GM21528 (cell line): ENCODE measurements around the gene TIMP2.
"Not testable (repeated sequence)": the region's sequence is repeated elsewhere in the genome, so short reads cannot be mapped to it uniquely, and the experiment has no call there.

ENCODE experiments used
- ATAC-seq: cut with Tn5 transposase; IDR thresholded peaks from one replicate; pipeline ENCODE4 v1.9.1; 2021; ENCODE audit warnings: mild to moderate bottlenecking, moderate library complexity; ENCODE audit not compliant: unreplicated experiment, low FRiP score

Gene TIMP2

GRCh38 chr17:78910497-78911284 is 14.5 kb downstream of the TIMP2 start:
- no peak for ATAC-seq

DNA sequence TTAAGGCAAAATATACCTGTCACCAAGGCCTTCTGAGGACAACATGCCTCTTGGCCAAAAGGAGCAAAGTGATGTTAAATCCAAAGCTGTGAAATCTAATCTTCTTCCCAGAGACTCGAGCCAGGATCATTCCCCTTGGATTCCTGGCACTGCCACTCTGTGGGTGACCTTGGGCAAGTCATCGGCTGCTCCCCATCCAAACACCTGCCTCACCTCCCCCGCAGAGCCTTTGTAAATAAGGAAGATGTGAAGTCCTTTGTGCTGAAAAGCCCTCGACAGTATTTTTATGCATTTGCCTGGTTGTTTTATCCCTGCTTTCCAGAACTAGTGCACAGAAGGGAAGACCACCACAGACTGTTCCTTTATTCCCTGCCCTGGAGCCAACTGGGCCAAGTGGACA is 16.8 kb downstream of the TIMP2 start:
- ATAC-seq = no peak

GRCh38 chr17:78905541-78905940 is 19.6 kb downstream of the TIMP2 start:
- no peak for ATAC-seq

DNA sequence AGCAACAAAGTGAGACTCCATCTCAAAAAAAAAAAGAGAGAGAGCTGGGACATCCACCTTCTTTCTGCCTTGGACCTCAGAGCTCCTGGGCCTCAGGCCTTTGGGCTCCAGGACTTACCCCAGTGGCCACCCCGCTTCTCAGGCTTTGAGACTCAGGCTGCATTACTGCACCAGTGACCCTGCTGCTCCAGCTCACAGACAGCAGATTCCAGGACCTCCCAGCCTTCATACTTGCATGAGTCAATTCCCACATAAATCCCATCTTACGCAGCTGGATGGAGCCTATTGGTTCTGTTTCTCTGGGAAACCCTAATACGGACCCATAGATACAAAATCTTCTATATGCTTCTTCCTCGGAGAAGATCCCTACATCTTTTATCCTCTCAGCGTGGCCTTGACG is 20.1 kb downstream of the TIMP2 start:
- no peak for ATAC-seq

DNA sequence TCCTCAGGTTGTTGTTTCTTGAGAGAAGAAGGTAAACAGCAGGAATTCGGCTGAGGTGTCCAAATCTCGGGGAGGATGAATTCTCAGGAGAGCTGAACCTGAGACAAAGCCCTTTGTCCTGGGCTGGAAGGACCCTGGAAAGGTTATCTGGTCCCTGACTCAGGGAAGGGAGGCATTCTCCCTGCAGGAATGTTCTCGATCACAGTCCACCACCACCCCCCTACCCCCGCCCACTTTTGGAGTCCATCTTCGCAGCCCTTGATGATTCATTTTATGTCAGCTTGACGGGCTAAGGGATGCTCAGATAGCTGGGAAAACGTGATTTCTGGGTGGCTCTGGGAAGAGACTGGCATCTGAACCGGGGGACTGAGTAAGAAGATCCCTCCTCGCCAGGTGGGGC is 20.8 kb downstream of the TIMP2 start:
- ATAC-seq = no peak

DNA sequence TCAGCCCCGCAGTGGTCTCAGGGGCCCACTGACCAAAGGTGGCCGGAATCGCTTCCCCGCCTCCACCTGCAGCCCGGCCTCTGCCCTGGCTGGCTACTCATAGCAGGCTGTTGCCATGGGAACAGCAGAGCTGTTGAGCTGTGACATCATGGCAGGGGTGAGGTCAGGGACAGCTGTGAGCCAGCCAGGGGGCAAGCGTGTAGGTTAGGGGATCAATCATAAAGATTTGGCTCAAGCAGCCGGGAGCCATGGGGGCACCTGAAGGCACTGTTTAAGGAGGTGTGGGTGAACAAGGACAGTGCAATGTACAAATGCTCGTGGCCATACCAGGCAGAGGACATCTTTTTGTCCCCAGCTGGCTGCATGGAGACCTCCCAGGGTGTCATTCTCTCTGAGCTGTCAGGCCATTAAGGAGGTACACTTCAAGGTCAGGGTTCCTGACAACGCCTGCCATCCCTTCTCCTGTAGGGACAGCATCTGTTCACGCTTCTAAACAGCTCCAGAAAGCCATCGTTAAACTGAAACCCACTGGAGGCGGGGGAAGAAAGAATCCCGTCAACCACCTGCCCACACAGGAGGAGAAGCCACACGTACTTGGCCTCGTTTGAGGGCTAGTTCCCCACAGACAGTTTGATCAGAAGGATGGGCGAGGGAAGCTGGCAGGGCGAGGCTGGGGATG is 21.9 kb downstream of the TIMP2 start, which contains the start of gene CEP295NL:
Gene CEP295NL, minus strand, starts transcription at position 101 of the 679 bp plus-strand sequence. CDS start 1,373 bp downstream, outside the sequence.
- ATAC-seq = no peak

GRCh38 chr17:78902231-78902630 is 23.0 kb downstream of the TIMP2 start:
- ATAC-seq = not testable (repeated sequence)

- no peak for ATAC-seq
These were observed 23.4 kb downstream of the TIMP2 start for GRCh38 chr17:78901806-78902205.

DNA sequence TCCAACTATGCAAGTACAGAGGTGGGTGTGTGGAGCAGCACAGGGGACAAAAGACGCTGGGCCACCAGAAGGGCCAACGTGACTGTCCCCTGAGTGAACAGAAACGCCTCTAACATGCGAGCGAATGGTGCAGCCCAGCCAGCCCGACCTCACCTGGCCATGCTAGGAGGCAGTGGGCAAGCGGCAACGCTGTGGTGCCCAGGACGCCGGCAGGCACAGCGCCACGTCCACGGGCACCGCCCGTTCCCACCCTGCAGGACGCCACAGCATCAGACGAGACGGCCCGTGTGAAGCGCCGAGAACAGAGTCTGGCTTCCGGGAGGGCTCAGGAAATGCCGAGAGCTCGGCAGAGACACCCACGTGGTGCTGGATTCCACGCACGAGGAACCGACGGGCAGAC is 24.4 kb downstream of the TIMP2 start:
- ATAC-seq = no peak

DNA sequence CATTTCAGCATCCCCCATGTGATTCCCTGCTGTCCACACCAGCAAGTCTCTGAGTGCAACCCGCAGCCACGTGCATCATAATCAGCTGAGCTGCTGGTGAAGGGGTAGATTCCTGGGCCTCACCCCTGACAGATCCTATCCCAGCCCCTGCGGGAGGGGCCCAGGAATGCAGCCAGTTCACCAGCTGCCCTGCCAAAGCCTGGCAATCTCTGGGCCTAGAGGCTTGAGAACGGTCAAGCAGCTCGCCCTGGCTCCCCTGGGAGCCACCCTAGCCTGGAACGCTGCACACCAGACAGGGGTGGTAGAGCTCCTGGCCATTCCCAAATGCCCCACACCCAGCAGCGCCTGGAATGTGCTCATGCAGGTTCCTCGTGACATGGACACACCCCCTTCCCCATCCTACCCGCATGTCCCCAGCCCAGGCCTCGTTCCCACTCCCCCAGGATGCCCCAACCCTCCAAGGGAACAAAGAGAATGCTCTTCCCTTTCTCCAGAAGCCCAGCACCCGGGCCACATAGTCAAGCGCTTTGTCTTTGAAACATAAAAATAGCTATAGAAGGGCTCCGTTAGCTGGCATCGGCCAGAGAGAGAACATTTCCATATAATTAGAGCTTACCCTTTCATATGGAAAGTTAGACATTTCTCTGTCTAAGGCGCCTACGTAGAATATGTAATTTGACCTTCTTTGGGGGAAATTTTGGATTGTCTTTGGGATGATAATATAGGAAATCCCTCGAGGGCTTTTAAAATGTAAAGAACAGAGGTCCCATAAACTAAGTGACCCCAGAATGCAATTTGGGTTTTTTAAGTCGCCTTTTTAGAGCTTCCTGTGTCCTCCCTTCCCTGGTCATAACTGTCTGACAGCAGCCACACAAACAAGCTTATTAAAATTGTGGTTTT is 25.6 kb downstream of the TIMP2 start:
- no peak for ATAC-seq

- ATAC-seq = no peak
These were observed 26.2 kb downstream of the TIMP2 start for GRCh38 chr17:78898947-78899346.

GRCh38 chr17:78898075-78898836 is 26.9 kb downstream of the TIMP2 start:
- ATAC-seq = no peak

- no peak for ATAC-seq
These were observed 27.5 kb downstream of the TIMP2 start for GRCh38 chr17:78897664-78898047.

GRCh38 chr17:78896834-78897663 is 28.1 kb downstream of the TIMP2 start:
- no peak for ATAC-seq

- no peak for ATAC-seq
These were observed 28.9 kb downstream of the TIMP2 start for GRCh38 chr17:78896091-78896833.

DNA sequence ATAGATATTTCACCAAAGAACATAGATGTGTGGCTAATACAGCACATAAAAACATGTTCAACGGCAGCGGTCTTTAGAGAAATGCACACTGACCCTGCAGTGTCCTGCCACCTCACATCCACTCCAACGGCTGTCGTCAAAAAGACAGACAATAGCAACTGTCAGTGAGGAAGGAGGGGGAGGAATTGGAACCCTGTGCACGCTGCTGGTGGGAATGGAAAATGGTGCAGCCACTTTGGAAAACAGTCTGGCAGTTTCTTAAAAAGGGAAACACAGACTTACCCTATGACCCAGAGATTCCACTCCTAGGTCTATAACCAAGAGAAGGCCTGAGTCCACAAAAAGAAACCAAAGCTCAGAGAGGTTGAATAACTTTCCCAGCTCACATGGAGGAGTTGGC is 29.9 kb downstream of the TIMP2 start:
- no peak for ATAC-seq

DNA sequence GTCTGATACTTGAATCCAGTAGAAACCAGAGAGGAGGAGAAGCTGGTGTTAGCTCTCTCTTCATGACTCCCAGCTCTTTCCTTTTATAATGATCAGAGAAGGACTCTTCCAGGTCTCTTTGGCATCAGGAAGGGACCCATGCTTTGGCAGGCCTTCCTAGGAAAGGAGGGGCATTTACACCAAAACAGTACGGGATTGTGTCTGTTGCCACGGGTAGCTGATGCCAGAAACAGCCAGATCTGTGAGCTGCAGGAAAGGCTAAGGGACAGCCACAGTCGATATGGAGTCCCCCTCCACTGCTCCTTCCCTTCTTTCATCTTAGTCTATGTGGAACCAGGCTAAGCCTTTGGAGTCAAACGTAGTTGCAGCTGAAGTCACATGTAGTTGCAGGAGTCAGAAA is 31.5 kb downstream of the TIMP2 start:
- ATAC-seq = no peak

DNA sequence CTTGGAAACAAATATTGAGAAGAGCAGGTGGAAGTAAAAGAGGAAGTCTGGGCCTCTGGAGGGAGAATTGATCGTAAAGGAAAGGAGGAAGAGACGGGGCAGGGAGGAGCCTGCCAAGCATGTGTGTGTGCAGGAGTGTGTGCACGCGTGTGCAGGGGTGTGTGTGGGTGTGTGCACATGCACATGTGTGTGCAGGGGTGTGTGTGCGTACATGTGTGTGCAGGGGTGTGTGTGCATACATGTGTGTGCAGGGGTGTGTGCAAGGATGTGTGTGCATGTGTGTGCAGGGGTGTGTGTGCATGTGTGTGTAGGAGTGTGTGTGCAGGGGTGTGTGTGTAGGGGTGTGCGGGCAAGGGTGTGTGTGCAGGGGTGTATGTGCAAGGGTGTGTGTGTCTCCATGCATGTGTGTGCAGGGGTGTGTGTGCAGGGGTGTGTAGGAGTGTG is 32.2 kb downstream of the TIMP2 start:
- ATAC-seq = no peak

- ATAC-seq = no peak
These were observed 32.7 kb downstream of the TIMP2 start for GRCh38 chr17:78892520-78892919.
